CD4-positive, alpha-beta memory T cell (primary cell): Measurements from ENCODE around the gene SCRN1. TPM values are rescaled to one million over a fixed set of nuclear protein-coding genes. Genes with fewer than 3 reads are reported as not detected.

ENCODE experiments used
- CTCF ChIA-PET: fragments of 350-600 bp; sonication (Branson Sonifier 250); formaldehyde crosslinking; loops from one replicate; lab custom pipeline; 2021; ENCODE audit warnings: inconsistent platforms; ENCODE audit not compliant: partially characterized antibody; lab: Charles Lee
- POLR2A ChIA-PET: fragments of 350-600 bp; sonication (Branson Sonifier 250); formaldehyde crosslinking; loops from one replicate; lab custom pipeline; 2021; ENCODE audit not compliant: partially characterized antibody; lab: Charles Lee
- DNase-seq, 5 donors: peaks; one replicate each; pipeline versions ENCODE4 v3.0.0 to v3.0.0-alpha.2; 2020 to 2022; ENCODE audit warnings: mixed read lengths in 1 of 5
- H3K27ac ChIP-seq: one replicate; pipeline ENCODE4 v1.7.0; 2013; ENCODE audit warnings: low read depth, low read length
- H3K27me3 ChIP-seq: 2 replicates; pipeline ENCODE4 v1.7.0; 2013; ENCODE audit warnings: mild to moderate bottlenecking, low read length, moderate library complexity; ENCODE audit not compliant: insufficient read depth
- H3K36me3 ChIP-seq: 2 replicates; pipeline ENCODE4 v1.7.0; 2013; ENCODE audit warnings: mild to moderate bottlenecking, low read length, moderate library complexity; ENCODE audit not compliant: insufficient read depth
- H3K4me1 ChIP-seq: 2 replicates; pipeline ENCODE4 v1.7.0; 2013; ENCODE audit warnings: mild to moderate bottlenecking, low read length, moderate library complexity; ENCODE audit not compliant: insufficient read depth
- H3K4me3 ChIP-seq, 2 donors: one replicate each; pipeline ENCODE4 v1.7.0; 2013; ENCODE audit warnings: low read length in 2 of 2, mild to moderate bottlenecking in 1 of 2
- H3K9me3 ChIP-seq, 2 donors: one replicate each; pipeline ENCODE4 v1.7.0; 2013; ENCODE audit warnings: low read length in 2 of 2, control low read depth in 1 of 2; ENCODE audit not compliant: control insufficient read depth in 1 of 2
- H3K27ac Mint-ChIP-seq, 7 donors: one replicate each; pipeline ENCODE4 v1.8.0; 2020 to 2021; ENCODE audit warnings: mixed read lengths in 7 of 7, mild to moderate bottlenecking in 6 of 7, inconsistent platforms in 3 of 7, moderate library complexity in 3 of 7
- H3K27me3 Mint-ChIP-seq, 2 donors: one replicate each; pipeline ENCODE4 v1.8.0; 2020 to 2021; ENCODE audit warnings: mixed read lengths in 2 of 2
- H3K36me3 Mint-ChIP-seq, 2 donors: one replicate each; pipeline ENCODE4 v1.8.0; 2020 to 2021; ENCODE audit warnings: mixed read lengths in 2 of 2, inconsistent platforms in 1 of 2, mild to moderate bottlenecking in 1 of 2
- H3K4me1 Mint-ChIP-seq, 4 donors: one replicate each; pipeline ENCODE4 v1.8.0; 2020 to 2021; ENCODE audit warnings: mixed read lengths in 4 of 4, mild to moderate bottlenecking in 1 of 4
- H3K4me3 Mint-ChIP-seq, 8 donors: one replicate each; pipeline ENCODE4 v1.8.0; 2020 to 2021; ENCODE audit warnings: mixed read lengths in 8 of 8, mild to moderate bottlenecking in 7 of 8, moderate library complexity in 6 of 8, inconsistent platforms in 3 of 8
- H3K9me3 Mint-ChIP-seq, 8 donors: one replicate each; pipeline ENCODE4 v1.8.0; 2020 to 2021; ENCODE audit warnings: mixed read lengths in 8 of 8, mild to moderate bottlenecking in 5 of 8, inconsistent platforms in 3 of 8, moderate library complexity in 1 of 8
- intact Hi-C: fragments of 100-400 bp; cut with micrococcal nuclease; formaldehyde crosslinking; loops from one replicate; pipeline ENCODE4 v1.15.1; 2023
- polyA plus RNA-seq, 2 donors: library from polyadenylated mRNA; unstranded; fragments of 300-500 nt; fragmentation: Illumina TruSeq; gene quantifications; one replicate each; pipeline ENCODE4 v1.2.3, GENCODE V29; 2021
- total RNA-seq, 2 experiments: library from RNA; stranded (reverse); gene quantifications; one replicate each; pipeline ENCODE4 v1.2.3, GENCODE V29; 2021

Gene SCRN1
- total and polyA plus RNA-seq, 4 experiments from 2014 or later, result 2.0 to 2.9 (median 2.4) TPM

DNA sequence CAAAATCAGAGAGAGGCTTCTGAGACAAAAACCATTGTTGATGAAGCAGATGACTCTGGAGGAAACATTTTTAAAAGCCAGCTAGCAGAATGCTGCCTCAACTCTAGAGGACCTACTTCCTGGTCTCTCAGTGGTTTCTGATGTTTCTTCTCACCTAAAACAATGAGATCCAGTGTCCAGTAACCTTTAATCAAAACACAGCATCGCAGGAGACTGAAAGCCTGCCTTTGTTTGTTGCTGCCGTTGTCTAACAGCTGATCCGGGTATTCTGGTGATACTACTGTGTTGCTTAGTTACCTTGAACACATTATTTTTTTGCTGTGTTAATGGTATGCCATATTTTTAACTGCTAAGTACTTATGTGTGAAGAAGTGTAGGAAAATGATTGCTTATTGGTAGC lies 112.4 kb downstream of the SCRN1 start:
- no peak overlapping the region for H3K27ac Mint-ChIP-seq
- no peak overlapping the region for H3K4me3 Mint-ChIP-seq

DNA sequence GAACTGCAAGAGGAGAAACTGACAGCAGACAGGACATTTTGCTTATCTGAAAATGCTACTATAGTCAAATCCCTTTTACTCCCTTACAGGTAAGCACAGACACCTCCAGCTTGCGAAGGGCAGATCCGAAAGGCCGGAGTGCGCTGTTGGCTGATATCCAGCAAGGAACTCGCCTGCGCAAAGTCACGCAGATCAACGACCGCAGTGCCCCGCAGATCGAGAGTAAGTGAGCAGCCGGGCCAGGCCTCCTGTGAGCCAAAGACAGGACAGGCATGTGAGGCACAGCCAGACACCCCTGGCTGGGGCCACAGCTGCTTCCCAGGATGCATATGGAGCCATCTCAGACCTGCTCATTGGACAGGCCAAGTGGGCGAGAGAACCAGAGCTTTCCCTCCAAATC lies 113.9 kb downstream of the SCRN1 start:
- intact Hi-C loops, result no loop called here

More for the DNA sequence above, 112.4 kb downstream of the SCRN1 start:
- DNase-seq, result no peak
- Mint-ChIP-seq H3K36me3 (no peaks in the 10 kb centered on the region), H3K27me3 (peaks cover 6 to 18% of the 10 kb centered on the region in 2 donors), H3K4me1 (peaks cover 0 to 3% (median 1%) of the 10 kb centered on the region in 4 donors), H3K9me3 (no peaks in the 10 kb centered on the region)
- intact Hi-C loops, result no loop called here
- Histone ChIP-seq H3K9me3 (no peaks in the 10 kb centered on the region), H3K27ac (no peak overlapping the region), H3K4me3 (no peak overlapping the region), H3K36me3 (no peaks in the 10 kb centered on the region), H3K4me1 (no peaks in the 10 kb centered on the region), H3K27me3 (no peaks in the 10 kb centered on the region)
- ChIA-PET CTCF (interaction anchor here (3.7 kb wide), 1 partner anchor 186 kb away, joined by 31 read pairs; no protein-coding TSS in a partner anchor), POLR2A (no interaction called here)

DNA sequence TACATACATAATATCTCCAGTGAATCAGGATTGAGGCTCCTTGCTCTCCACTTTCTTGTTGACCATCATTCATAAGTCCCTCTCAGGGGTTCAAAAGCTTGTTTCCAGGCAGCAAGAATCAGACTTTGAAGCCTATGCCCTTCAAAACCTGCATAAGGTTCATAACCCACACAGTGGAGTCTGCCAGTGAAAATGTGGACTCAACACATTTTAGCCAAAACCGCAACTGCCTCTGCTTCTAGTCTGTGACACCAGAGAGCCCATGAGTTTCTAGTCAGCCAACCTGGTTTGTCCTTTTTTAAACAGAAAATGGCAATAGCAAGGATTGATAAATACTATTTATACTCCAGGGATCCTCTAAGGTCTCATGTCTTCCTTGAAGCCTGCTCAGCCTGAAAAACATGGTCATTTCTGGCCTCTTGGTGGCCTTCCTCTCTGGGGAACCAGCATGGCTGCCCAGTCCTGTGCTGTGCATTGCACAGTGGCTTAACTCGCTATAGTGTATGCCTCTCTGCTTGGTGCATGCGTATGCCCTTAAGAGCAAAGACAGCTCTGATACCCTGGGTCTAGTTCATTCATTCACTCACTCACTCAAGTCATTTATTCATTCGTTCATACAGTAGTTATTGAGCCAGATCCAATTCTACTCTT lies 115.8 kb downstream of the SCRN1 start:
- Mint-ChIP-seq H3K27ac (no peak overlapping the region), H3K4me1 (peaks cover 0 to 3% (median 1%) of the 10 kb centered on the region in 4 donors), H3K9me3 (peaks cover 0 to 2% (median 0%) of the 10 kb centered on the region in 8 donors), H3K27me3 (peaks cover 10% of the 10 kb centered on the region in 2 donors), H3K36me3 (no peaks in the 10 kb centered on the region), H3K4me3 (no peak overlapping the region)
- Histone ChIP-seq H3K27me3 (no peaks in the 10 kb centered on the region), H3K27ac (no peak overlapping the region), H3K9me3 (no peaks in the 10 kb centered on the region), H3K36me3 (no peaks in the 10 kb centered on the region), H3K4me3 (no peak overlapping the region), H3K4me1 (no peaks in the 10 kb centered on the region)
- DNase-seq, result no peak
- POLR2A ChIA-PET, result no interaction called here
- CTCF ChIA-PET, result no interaction called here
- intact Hi-C loops, result no loop called here

More for the DNA sequence above, 113.9 kb downstream of the SCRN1 start:
- Mint-ChIP-seq H3K27me3 (peaks cover 4 to 11% of the 10 kb centered on the region in 2 donors), H3K36me3 (no peaks in the 10 kb centered on the region), H3K4me3 (no peak overlapping the region), H3K4me1 (peaks cover 0 to 3% (median 1%) of the 10 kb centered on the region in 4 donors), H3K27ac (no peak overlapping the region), H3K9me3 (peaks cover 0 to 2% (median 0%) of the 10 kb centered on the region in 8 donors)
- Histone ChIP-seq H3K27ac (no peak overlapping the region), H3K27me3 (no peaks in the 10 kb centered on the region), H3K4me1 (no peaks in the 10 kb centered on the region), H3K36me3 (no peaks in the 10 kb centered on the region), H3K9me3 (no peaks in the 10 kb centered on the region), H3K4me3 (no peak overlapping the region)
- ChIA-PET CTCF (no interaction called here), POLR2A (no interaction called here)
- no peak for DNase-seq

DNA sequence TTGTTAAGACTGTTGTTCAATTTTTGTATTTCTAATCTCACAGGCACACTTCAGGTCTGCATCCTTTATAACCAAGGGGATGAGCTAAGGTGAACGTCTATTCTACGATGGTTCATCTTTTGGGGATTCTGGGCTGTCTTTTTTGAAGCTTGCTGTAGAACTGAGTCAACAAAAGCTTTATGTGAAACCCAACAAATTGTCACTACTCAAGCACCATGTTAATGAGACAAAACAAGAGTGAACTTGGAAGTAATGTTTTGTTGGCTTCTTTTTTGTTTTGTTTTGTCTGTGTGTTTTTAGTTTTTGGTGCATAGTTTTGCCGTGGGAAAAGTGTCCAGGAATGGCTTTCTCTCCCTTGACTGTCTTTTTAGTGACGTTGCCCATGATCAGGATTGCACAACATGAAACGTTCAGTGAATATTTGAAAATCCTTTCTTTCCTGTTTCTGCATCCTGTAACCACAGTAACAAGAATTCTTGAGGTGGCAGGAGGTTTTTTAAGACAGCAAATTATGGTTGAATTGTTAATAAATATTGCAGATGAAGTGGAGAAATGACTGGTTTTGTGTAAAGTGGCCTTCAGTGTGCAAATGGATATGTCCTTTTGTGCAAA lies 117.7 kb downstream of the SCRN1 start:
- Mint-ChIP-seq H3K9me3 (peaks cover 0 to 2% (median 0%) of the 10 kb centered on the region in 8 donors), H3K4me3 (no peak overlapping the region), H3K27me3 (peaks cover 11 to 18% of the 10 kb centered on the region in 2 donors), H3K36me3 (no peaks in the 10 kb centered on the region), H3K27ac (no peak overlapping the region), H3K4me1 (no peaks in the 10 kb centered on the region)
- Histone ChIP-seq H3K36me3 (no peaks in the 10 kb centered on the region), H3K27me3 (no peaks in the 10 kb centered on the region), H3K9me3 (no peaks in the 10 kb centered on the region), H3K4me1 (no peaks in the 10 kb centered on the region), H3K27ac (no peak overlapping the region), H3K4me3 (no peak overlapping the region)
- intact Hi-C loops, result no loop called here
- CTCF ChIA-PET, result no interaction called here
- POLR2A ChIA-PET, result no interaction called here
- DNase-seq, result no peak

Other genes with a start within 250 kb of the SCRN1 start
- gene WIPF3, start 183.3 kb downstream of the SCRN1 start, total RNA-seq, result not detected
- not detected for gene WIPF3, start 183.3 kb downstream of the SCRN1 start, polyA plus RNA-seq
- 1 to 10 TPM; 6.0 to 6.3 TPM for gene FKBP14, start 36.9 kb upstream of the SCRN1 start, total RNA-seq
- 1 to 10 TPM; 1.6 to 3.2 TPM for gene FKBP14, start 36.9 kb upstream of the SCRN1 start, polyA plus RNA-seq
- 10 to 100 TPM; 11.8 to 13.2 TPM for gene PLEKHA8, start 38.6 kb upstream of the SCRN1 start, total RNA-seq
- gene PLEKHA8, start 38.6 kb upstream of the SCRN1 start, polyA plus RNA-seq, result 1 to 10 TPM; 2.4 to 4.2 TPM
- gene MTURN, start 145.2 kb upstream of the SCRN1 start, total RNA-seq, result 10 to 100 TPM; 18.1 to 19.2 TPM
- gene MTURN, start 145.2 kb upstream of the SCRN1 start, polyA plus RNA-seq, result 1 to 10 TPM; 3.2 to 4.0 TPM